Ishikawa (cell line): Measurements from ENCODE around the gene RSPH10B.

ENCODE experiments used
- CREB1 ChIP-seq: IDR thresholded peaks from 2 replicates; pipeline ENCODE4 v1.6.1; 2012; ENCODE audit warnings: low read depth
- EP300 ChIP-seq: IDR thresholded peaks from 2 replicates; pipeline ENCODE4 v1.6.1; 2012; ENCODE audit warnings: borderline replicate concordance
- NFIC ChIP-seq: IDR thresholded peaks from 2 replicates; pipeline ENCODE4 v1.6.1; 2012
- RAD21 ChIP-seq: IDR thresholded peaks from 2 replicates; pipeline ENCODE4 v1.6.1; 2012; ENCODE audit warnings: low read depth
- TAF1 ChIP-seq: IDR thresholded peaks from 2 replicates; pipeline ENCODE4 v1.6.1; 2012; ENCODE audit warnings: low read depth, mild to moderate bottlenecking
- TCF12 ChIP-seq: IDR thresholded peaks from 2 replicates; pipeline ENCODE4 v1.6.1; 2012; ENCODE audit warnings: low read depth
- TEAD4 ChIP-seq: IDR thresholded peaks from 2 replicates; pipeline ENCODE4 v1.6.1; 2012
- YY1 ChIP-seq: IDR thresholded peaks from 2 replicates; pipeline ENCODE4 v1.6.1; 2012; ENCODE audit warnings: low read depth
- TF ChIP-seq, protein P1 (sequence below): IDR thresholded peaks from 2 replicates; pipeline ENCODE4 v1.6.1; 2012
- TF ChIP-seq, protein P2 (sequence below): IDR thresholded peaks from 2 replicates; pipeline ENCODE4 v1.6.1; 2012; ENCODE audit warnings: low read depth, mild to moderate bottlenecking

DNA sequence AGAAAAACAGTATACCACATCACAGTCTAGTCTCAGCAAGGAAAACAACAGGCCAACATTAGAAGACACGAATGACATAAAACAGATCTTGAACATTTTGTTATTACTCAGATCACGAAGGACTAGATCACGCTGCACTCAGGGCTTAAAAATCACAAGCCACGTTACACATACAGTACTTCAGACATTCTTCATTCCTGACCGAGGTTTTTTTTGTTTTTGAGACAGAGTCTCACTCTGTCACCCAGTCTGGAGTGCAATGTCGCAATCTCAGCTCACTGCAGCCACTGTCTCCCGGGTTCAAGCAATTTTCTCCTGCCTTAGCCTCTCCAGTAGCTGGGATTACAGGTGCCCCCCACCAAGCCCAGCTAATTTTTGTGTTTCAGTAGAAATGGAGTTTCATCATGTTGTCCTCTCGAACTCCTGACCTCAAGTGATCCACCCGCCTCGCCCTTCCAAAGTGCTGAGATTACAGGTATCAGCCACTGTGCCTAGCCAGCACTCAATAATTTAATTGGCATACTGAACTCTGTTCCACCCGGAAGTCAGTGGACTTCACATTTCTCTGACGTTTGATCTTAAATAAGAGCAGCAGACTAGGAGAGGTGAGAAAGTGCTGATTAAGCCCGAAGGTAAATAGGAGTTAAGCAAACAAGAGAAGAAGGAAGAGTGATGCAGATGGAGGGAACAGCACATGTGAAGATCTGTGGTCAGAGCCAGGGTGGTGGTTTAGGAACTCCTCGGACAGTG lies 42.0 kb upstream of the RSPH10B start:
- TF ChIP-seq TCF12 (no peak), EP300 (no peak), RAD21 (no peak), TAF1 (no peak), TEAD4 (no peak), CREB1 (no peak), NFIC (no peak), YY1 (no peak)
- TF ChIP-seq, protein P1, sequence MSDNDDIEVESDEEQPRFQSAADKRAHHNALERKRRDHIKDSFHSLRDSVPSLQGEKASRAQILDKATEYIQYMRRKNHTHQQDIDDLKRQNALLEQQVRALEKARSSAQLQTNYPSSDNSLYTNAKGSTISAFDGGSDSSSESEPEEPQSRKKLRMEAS = no peak
- TF ChIP-seq, protein P2, sequence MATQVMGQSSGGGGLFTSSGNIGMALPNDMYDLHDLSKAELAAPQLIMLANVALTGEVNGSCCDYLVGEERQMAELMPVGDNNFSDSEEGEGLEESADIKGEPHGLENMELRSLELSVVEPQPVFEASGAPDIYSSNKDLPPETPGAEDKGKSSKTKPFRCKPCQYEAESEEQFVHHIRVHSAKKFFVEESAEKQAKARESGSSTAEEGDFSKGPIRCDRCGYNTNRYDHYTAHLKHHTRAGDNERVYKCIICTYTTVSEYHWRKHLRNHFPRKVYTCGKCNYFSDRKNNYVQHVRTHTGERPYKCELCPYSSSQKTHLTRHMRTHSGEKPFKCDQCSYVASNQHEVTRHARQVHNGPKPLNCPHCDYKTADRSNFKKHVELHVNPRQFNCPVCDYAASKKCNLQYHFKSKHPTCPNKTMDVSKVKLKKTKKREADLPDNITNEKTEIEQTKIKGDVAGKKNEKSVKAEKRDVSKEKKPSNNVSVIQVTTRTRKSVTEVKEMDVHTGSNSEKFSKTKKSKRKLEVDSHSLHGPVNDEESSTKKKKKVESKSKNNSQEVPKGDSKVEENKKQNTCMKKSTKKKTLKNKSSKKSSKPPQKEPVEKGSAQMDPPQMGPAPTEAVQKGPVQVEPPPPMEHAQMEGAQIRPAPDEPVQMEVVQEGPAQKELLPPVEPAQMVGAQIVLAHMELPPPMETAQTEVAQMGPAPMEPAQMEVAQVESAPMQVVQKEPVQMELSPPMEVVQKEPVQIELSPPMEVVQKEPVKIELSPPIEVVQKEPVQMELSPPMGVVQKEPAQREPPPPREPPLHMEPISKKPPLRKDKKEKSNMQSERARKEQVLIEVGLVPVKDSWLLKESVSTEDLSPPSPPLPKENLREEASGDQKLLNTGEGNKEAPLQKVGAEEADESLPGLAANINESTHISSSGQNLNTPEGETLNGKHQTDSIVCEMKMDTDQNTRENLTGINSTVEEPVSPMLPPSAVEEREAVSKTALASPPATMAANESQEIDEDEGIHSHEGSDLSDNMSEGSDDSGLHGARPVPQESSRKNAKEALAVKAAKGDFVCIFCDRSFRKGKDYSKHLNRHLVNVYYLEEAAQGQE = no peak
